ENCODE measurements around the gene FLT3.
A peak's percentile ranks its signal among the peaks of the same experiment; 100 is the strongest.
"Not testable (repeated sequence)": the region's sequence is repeated elsewhere in the genome, so short reads cannot be mapped to it uniquely, and the experiment has no call there.

FLT3 gene

DNA sequence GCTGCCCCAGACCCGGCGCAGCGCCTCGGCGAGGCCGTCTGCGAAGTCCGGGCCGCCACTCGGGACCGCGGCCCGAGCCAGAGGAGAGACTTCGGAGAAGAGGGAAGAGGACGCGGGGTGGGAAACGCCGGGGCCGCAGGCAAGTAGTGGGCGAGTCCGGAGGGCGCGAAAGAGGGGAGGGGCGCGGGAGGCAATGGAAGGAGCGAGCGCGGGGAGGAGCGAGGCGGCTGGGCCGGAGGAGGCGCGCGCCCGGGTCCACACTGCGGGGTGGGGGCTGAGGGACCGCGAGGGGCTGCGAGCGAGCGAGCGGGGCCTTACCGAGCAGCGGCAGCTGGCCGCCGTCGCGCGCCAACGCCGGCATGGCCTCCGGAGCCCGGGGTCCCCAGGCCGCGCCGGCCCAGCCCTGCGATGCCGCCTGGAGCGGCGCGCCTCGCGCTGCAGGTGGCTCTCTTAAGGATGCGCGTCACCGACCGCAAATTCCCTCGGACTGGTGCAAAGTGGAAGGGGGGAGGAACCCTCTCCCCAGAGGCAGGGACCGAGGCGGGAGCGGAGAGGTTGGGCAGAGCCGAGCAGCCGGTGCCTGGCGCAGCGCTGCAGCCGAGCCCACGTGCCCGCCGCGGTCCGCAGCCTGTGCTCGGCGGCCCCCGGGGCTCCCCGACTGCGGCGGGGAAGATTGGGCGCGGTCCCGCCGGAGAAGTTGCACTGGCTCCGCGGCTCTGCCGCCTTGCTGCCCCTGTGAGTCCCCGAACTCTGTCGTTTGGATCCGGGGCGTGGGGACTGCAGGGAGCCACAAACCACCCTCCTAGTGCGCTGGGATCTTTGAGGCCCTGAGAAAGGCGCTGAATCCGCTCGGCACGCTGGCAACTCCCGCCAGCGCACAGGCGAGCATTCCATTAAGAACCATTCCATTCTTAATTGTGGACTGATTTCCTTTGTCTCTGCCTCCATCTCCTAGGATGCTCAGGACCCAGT is at the start of gene FLT3:
Gene FLT3 (minus strand): TSS at position 427 of the 972 bp plus-strand sequence. CDS start 66 bp downstream, at position 361.
- DNase-seq (ENCODE audit: extremely low read depth, insufficient read length): peak; percentile 71
- Histone ChIP-seq H3K27me3 (replicated peaks; ENCODE audit: control insufficient read depth, insufficient read depth, low read length) (no peaks in the 10 kb centered on the region; the same call in 1 of the 2 replicates), H3K36me3 (ENCODE audit: control insufficient read depth, insufficient read depth, low read length) (no peaks in the 10 kb centered on the region), H3K4me3 (replicated peaks; ENCODE audit: low read depth, low read length) (peak within 1 kb of the TSS; percentile 51)
- TF ChIP-seq, protein P1, sequence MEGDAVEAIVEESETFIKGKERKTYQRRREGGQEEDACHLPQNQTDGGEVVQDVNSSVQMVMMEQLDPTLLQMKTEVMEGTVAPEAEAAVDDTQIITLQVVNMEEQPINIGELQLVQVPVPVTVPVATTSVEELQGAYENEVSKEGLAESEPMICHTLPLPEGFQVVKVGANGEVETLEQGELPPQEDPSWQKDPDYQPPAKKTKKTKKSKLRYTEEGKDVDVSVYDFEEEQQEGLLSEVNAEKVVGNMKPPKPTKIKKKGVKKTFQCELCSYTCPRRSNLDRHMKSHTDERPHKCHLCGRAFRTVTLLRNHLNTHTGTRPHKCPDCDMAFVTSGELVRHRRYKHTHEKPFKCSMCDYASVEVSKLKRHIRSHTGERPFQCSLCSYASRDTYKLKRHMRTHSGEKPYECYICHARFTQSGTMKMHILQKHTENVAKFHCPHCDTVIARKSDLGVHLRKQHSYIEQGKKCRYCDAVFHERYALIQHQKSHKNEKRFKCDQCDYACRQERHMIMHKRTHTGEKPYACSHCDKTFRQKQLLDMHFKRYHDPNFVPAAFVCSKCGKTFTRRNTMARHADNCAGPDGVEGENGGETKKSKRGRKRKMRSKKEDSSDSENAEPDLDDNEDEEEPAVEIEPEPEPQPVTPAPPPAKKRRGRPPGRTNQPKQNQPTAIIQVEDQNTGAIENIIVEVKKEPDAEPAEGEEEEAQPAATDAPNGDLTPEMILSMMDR (IDR thresholded peaks at IDR 0.05; ENCODE audit: insufficient read depth, low read length, poor library complexity, severe bottlenecking): no peak

DNA sequence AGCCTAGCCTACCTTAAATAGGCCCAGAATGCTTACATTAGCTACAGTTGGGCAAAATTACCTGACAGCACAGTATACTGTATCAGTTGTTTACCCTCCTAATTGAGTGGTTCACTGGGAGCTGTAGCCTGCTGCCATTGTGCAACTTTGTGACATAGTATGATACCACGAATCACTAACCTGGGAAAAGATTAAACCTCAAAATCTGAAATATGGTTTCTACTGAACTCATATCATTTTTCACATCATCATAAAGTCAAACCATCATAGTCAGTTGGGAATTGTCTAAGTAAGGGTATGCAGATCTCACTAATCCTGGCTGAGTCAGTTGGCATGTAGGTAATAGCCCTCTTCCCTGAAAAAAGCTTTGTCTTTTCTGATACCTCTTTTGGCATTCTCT is 47.1 kb upstream of the FLT3 start:
- no peak overlapping the region for H3K4me3 ChIP-seq (replicated peaks; ENCODE audit: low read depth, low read length)
- TF ChIP-seq, protein P1 (IDR thresholded peaks at IDR 0.05; ENCODE audit: insufficient read depth, low read length, poor library complexity, severe bottlenecking): no peak
- DNase-seq (ENCODE audit: extremely low read depth, insufficient read length): no peak
- H3K36me3 ChIP-seq (ENCODE audit: control insufficient read depth, insufficient read depth, low read length): no peaks in the 10 kb centered on the region; the same call in 1 of the 2 replicates
- H3K27me3 ChIP-seq (replicated peaks; ENCODE audit: control insufficient read depth, insufficient read depth, low read length): no peaks in the 10 kb centered on the region

DNA sequence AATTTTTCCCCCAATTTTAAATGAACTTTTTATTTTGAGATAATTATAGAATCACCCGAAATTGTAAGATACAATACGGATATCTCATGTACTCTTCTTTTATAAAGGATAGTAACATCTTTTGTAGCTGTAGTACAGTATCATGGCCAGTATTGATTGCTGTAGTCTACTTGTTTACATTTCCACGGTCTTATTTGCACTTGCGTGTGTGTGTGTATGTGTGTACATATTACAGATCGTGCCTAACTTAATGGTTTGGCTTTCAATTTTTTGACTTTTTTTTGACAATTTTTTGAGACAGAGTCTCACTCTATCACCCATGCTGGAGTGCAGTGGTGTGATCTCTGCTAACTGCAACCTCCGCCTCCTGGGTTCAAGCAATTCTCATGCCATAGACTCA is 44.7 kb upstream of the FLT3 start:
- TF ChIP-seq, protein P1 (IDR thresholded peaks at IDR 0.05; ENCODE audit: insufficient read depth, low read length, poor library complexity, severe bottlenecking): no peak
- Histone ChIP-seq H3K4me3 (replicated peaks; ENCODE audit: low read depth, low read length) (no peak overlapping the region), H3K36me3 (ENCODE audit: control insufficient read depth, insufficient read depth, low read length) (no peaks in the 10 kb centered on the region; the same call in 1 of the 2 replicates), H3K27me3 (replicated peaks; ENCODE audit: control insufficient read depth, insufficient read depth, low read length) (no peaks in the 10 kb centered on the region)
- no peak for DNase-seq (ENCODE audit: extremely low read depth, insufficient read length)

DNA sequence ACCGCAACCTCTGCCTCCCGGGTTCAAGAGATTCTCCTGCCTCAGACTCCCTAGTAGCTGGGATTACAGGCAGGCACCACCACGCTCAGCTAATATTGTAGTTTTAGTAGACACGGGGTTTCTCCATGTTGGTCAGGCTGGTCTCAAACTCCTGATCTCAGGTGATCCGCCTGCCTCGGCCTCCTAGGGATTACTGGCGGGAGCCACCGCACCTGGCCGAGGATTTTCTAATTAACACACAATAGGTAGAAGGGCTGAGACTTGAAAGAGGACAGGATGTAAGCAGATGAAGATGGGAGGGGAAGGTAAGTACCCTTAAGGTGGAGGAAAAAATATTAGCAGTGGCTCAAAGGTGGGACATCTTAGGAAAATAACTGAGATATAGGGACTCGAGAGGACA is 41.2 kb upstream of the FLT3 start:
- DNase-seq (ENCODE audit: extremely low read depth, insufficient read length); H3K36me3 ChIP-seq (ENCODE audit: control insufficient read depth, insufficient read depth, low read length); H3K4me3 ChIP-seq (replicated peaks; ENCODE audit: low read depth, low read length); H3K27me3 ChIP-seq (replicated peaks; ENCODE audit: control insufficient read depth, insufficient read depth, low read length): not testable (repeated sequence)

DNA sequence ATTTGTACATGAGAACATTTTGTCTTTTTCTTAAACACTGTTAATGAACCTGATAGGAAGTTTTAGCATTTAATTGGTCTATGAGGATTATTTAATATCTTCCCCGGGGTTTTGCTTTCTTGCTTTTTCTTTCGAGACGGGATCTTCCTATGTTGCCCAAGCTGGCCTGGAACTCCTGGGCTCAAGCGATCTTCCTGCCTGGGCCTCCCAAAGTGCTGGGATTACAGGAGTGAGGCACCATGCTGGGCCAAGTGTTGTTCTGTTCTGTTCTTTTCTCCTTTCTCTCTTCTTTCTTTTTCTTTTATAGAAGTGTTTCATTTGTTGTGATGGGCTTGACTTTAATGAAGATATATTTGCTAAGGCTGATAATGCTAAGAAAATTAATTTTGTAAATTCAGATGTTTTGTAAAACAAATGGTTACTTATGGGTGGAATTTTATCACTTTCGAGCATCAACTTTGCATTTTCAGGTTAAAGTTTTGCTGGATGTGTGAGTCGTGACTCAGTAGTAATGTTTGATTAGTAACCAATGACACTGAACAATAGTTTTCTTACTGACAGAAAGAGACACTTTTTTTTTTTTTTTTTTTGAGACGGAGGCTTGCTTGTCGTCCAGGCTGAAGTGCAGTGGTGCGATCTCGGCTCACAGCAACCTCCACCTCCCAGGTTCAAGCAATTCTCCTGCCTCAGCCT is 40.2 kb upstream of the FLT3 start:
- no peaks in the 10 kb centered on the region for H3K36me3 ChIP-seq (ENCODE audit: control insufficient read depth, insufficient read depth, low read length)
- DNase-seq (ENCODE audit: extremely low read depth, insufficient read length): no peak
- no peaks in the 10 kb centered on the region for H3K27me3 ChIP-seq (replicated peaks; ENCODE audit: control insufficient read depth, insufficient read depth, low read length)
- H3K4me3 ChIP-seq (replicated peaks; ENCODE audit: low read depth, low read length): peak overlapping the region; percentile 69
- TF ChIP-seq, protein P1 (IDR thresholded peaks at IDR 0.05; ENCODE audit: insufficient read depth, low read length, poor library complexity, severe bottlenecking): no peak

Measured in GM06990 (cell line).